Spinal cord (tissue), 10 donors: ENCODE measurements around the gene AKAP13. TPM values are rescaled to one million over a fixed set of nuclear protein-coding genes. Genes with fewer than 3 reads are reported as not detected.

Experiments
- DNase-seq, 6 donors: peaks; one replicate each; pipeline versions ENCODE4 v3.0.0 to v3.0.0-alpha.2; 2013 to 2015; ENCODE audit warnings: low spot score in 6 of 6, low read depth in 4 of 6
- H3K27ac ChIP-seq: one replicate; pipeline ENCODE4 v1.5.1; 2013; ENCODE audit warnings: low read depth, low read length, control low read depth
- H3K27me3 ChIP-seq: one replicate; pipeline ENCODE4 v1.6.1; 2013; ENCODE audit warnings: low read length; ENCODE audit not compliant: control insufficient read depth, insufficient read depth
- H3K36me3 ChIP-seq: one replicate; pipeline ENCODE4 v1.6.1; 2013; ENCODE audit warnings: low read length; ENCODE audit not compliant: control insufficient read depth, insufficient read depth
- H3K4me1 ChIP-seq: one replicate; pipeline ENCODE4 v1.6.1; 2013; ENCODE audit warnings: low read length; ENCODE audit not compliant: control insufficient read depth, insufficient read depth
- H3K4me3 ChIP-seq: one replicate; pipeline ENCODE4 v1.5.1; 2013; ENCODE audit warnings: low read depth, low read length, control low read depth
- H3K9me3 ChIP-seq: one replicate; pipeline ENCODE4 v1.6.1; 2013; ENCODE audit warnings: low read length; ENCODE audit not compliant: control insufficient read depth, insufficient read depth
- WGBS: methylation state at CpG from one replicate; pipeline ENCODE4 v1.1.5; 2013; ENCODE audit warnings: missing lambda C conversion rate; ENCODE audit not compliant: insufficient coverage; 5-methylcytosine and 5-hydroxymethylcytosine counted together
- polyA plus RNA-seq, 2 donors: library from polyadenylated mRNA; unstranded; fragments of 120-200 nt; gene quantifications; one replicate each; pipeline ENCODE4 v1.2.1, GENCODE V29; 2013; ENCODE audit not compliant: insufficient read length in 2 of 2
- total RNA-seq, 2 donors: library from RNA; depleted of rRNA in 1 of 2; stranded (reverse); fragments of 120-200 nt in 1 of 2; fragments of >200 nt in 1 of 2; gene quantifications; one replicate each; pipeline versions ENCODE4 v1.2.3 to v1.2.4, GENCODE V29; 2013 to 2014
- donor health status: healthy.

The AKAP13 gene
- total and polyA plus RNA-seq, 4 donors, result 52.5 to 114 (median 89.2) TPM

DNA sequence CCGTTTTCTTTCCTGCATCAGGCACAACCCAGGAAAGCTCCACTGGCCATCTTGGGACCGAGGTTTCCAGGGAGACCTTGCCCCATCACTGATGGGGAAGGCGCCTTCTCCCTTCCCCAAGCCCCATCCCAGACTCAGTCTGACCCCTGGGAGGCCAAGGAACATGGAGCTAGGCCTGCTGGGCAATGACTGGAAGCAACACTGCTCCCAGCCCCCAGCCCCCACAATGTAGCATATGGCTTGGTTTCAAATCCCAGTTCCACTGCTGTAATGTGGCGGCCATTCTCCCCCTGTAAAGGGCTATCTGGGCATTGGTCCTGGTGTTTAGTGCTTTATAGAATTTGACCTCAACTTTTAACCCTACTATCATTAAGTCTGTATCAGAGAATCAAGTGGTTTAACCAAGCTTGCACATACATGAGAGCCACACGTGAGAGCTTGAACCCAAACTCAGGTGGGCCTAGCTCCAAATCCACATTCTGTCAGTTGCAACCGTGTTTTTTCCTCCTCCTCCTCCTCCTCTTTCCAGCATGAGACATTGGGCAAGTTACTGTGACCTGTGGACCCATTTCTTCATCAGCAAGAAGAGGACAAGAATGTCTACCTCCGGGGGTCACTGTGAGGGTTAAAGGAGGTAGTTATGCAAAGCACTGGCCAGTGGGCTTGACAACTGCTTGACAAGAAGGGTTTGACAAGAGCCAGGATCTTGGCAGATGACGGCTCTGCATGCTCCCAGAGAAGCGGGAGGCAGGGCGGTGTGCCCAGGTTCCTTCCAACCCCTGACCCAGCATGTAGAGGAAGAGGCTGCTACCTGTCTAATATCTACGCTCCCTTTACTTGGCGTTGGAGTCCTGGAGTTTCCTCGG lies 376.9 kb downstream of the AKAP13 start:
- Histone ChIP-seq H3K4me3 (no peak overlapping the region), H3K27ac (no peak overlapping the region), H3K27me3 (no peaks in the 10 kb centered on the region), H3K9me3 (no peaks in the 10 kb centered on the region), H3K4me1 (peaks cover 95% of the 10 kb centered on the region), H3K36me3 (peaks cover 86% of the 10 kb centered on the region)
- DNase-seq, result no peak
- WGBS, result 71% methylated on average over 10 of the region's 13 CpGs

DNA sequence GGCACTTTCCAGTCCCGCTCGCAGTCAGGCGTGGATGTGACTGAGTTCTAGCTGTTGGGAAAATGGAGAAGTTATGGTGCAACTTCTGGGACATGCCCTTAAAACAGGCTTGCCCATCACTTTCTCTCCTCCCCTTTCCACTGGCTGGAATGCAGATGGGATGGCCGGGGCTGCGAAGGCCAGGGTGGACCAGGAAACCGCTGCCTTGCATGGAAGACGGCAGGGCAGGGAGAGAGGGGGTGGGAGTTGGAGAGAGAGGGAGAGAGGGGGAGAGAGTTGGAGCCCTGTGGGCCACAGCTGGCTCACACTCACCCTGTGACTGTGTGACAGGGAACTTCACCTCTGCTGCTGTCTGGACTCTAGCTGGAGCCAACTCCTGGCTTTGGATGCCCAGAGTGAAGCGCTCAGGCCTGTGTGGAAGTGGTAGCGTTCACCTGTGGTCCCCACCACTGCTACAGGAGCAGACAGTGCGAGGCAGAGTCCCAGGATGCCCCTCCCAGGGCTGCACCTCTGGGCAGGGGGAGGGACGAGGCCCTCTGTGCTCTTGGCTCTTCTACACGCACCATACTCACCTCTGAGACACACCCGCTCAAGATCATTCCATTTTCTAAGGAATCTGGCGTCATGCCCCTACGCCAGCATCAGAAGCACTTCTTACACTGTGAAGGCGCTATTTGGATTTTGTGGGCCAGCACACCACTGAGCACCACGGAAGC lies 377.7 kb downstream of the AKAP13 start:
- peaks cover 90% of the 10 kb centered on the region for H3K36me3 ChIP-seq
- WGBS, result 86% methylated on average over 11 of the region's 17 CpGs
- H3K4me1 ChIP-seq, result peaks cover 97% of the 10 kb centered on the region
- DNase-seq, result no peak
- H3K4me3 ChIP-seq, result no peak overlapping the region
- no peaks in the 10 kb centered on the region for H3K9me3 ChIP-seq
- no peak overlapping the region for H3K27ac ChIP-seq
- no peaks in the 10 kb centered on the region for H3K27me3 ChIP-seq

DNA sequence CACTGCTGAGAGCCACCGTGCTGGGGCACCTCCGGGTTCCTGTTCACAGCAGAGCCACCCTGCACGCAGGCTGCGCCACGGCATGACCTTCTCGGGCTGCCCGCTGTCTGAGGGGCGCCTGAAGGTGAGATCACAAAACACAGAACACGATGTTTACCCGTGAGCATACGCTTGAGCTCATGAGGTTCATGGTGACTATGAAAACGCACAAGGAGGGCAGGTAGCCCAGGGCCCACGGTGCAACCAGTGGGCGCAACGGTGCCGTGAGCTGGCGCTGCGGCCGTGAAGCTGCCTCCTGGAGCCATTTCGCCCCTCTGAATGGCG lies 378.2 kb downstream of the AKAP13 start:
- no peak overlapping the region for H3K27ac ChIP-seq
- no peak overlapping the region for H3K4me3 ChIP-seq
- H3K27me3 ChIP-seq, result no peaks in the 10 kb centered on the region
- H3K9me3 ChIP-seq, result no peaks in the 10 kb centered on the region
- peaks cover 91% of the 10 kb centered on the region for H3K36me3 ChIP-seq
- no peak for DNase-seq
- 92% methylated on average over 21 of the region's 21 CpGs for WGBS
- H3K4me1 ChIP-seq, result peaks cover 97% of the 10 kb centered on the region

DNA sequence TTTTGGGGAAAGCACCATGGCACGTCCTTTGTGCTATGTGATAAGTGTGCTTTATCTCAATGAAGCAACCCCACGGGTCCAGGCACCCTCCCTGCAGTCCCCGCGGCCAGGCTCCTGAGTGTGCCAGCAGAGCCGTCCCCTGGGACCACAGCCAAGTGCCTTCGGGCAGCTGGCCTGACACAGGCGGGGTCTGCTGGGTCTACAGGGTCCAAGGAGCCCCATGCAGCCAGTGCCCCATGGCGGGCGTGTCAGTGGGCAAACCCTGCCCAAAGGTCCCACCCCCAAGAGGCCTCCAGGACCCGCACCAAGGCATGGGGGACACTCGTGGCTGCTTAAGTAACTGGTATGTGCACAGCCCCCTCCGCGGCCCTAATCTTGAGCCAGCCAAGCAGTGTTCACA lies 379.0 kb downstream of the AKAP13 start:
- Histone ChIP-seq H3K36me3 (peaks cover 93% of the 10 kb centered on the region), H3K27ac (no peak overlapping the region), H3K4me1 (peaks cover 97% of the 10 kb centered on the region), H3K9me3 (no peaks in the 10 kb centered on the region), H3K27me3 (no peaks in the 10 kb centered on the region), H3K4me3 (no peak overlapping the region)
- WGBS, result 42% methylated on average over 12 of the region's 13 CpGs
- peak in 2 of 6 donors; percentile 63 to 79 for DNase-seq

DNA sequence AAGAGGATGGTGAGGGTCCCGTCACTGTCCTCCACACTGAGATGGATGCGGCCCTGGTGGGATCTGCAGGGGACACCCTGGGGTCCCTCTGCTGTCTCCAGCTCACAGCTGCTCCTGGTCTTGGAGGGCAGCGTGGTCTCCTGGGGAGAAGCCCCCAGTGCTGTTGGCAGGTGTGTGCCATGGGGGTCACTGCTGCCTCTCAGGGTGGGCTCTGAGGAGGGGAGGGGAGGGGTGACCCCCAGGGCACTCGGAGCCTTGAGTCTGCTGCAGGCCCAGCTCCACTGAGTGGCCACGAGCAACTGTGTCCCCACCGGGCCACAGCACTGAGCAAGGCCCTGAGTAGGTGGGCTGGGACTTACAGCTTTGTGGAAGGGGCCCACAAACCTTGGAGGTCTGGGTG lies 379.6 kb downstream of the AKAP13 start:
- no peak for DNase-seq
- no peak overlapping the region for H3K4me3 ChIP-seq
- peaks cover 97% of the 10 kb centered on the region for H3K4me1 ChIP-seq
- H3K36me3 ChIP-seq, result peaks cover 93% of the 10 kb centered on the region
- no peaks in the 10 kb centered on the region for H3K9me3 ChIP-seq
- no peaks in the 10 kb centered on the region for H3K27me3 ChIP-seq
- H3K27ac ChIP-seq, result peak overlapping the region; percentile 15
- WGBS, result 88% methylated on average over 6 of the region's 6 CpGs

DNA sequence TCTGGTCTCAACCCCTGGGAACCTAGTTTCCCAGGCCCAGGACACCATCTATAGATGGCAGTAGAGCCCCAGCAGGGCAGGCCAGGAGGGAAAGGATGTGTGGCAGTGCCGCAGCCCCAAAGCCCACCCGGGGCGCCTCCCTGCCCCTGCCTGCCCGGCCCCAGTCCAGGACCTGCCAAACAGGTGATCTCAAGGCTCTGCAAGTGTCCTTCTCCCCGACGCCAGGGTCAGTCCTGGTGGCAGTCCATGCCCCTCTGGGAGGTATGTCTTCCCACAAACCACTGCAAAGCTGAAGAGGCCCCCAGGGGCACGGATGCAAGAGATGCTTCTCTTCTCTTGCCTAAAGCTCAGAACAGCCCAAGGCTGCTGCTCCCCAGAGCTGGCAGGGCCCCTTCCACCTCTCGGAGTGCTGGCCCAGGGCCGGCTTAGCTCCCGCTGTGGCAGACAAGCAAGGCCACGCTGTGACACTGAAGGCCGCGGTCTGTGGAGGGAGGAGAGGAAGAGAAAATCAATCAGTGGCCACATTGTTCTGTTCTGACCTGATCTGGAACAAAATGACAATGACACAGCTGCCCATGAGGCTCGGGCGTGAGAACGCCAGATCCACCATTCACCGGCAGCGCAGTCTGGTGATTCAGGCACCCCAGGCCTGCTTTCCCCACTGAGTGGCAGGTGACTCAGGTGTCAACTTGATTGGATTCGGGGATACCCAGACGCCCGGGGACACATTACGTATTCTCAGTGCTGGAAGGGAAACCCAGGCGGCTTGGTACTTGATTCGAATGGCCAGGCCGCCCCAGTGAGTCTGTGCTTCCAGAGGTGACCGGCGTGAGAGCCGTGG lies 380.3 kb downstream of the AKAP13 start:
- Histone ChIP-seq H3K36me3 (peaks cover 86% of the 10 kb centered on the region), H3K4me1 (peaks cover 97% of the 10 kb centered on the region), H3K27ac (peak overlapping the region; percentile 15), H3K27me3 (no peaks in the 10 kb centered on the region), H3K9me3 (no peaks in the 10 kb centered on the region), H3K4me3 (no peak overlapping the region)
- WGBS, result 53% methylated on average over 22 of the region's 28 CpGs
- DNase-seq, result no peak

DNA sequence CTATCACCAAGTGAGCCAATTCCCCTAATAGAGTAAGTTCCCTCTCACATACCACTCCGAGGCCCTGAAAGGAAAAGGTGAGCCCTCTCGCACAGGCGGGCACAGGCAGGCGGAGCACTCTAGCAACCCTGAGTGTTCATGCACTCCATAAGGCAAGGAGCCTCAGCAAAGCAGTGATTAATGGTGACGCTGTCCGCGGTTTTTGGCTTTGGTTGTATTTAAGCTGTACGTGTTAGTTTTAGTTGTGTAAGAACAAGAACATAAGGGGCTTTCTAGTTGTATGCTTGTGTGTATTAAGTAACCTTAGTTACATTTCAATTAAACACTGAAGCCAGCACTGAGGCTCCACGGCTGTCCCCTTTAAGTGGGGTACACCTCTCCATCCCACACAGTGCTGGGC lies 381.2 kb downstream of the AKAP13 start:
- H3K4me3 ChIP-seq, result no peak overlapping the region
- peaks cover 77% of the 10 kb centered on the region for H3K36me3 ChIP-seq
- H3K27me3 ChIP-seq, result no peaks in the 10 kb centered on the region
- H3K4me1 ChIP-seq, result peaks cover 97% of the 10 kb centered on the region
- peak in 1 of 6 donors; percentile 37 for DNase-seq
- WGBS, result 38% methylated on average over 1 of the region's 9 CpGs
- H3K27ac ChIP-seq, result peak overlapping the region; percentile 71
- no peaks in the 10 kb centered on the region for H3K9me3 ChIP-seq

DNA sequence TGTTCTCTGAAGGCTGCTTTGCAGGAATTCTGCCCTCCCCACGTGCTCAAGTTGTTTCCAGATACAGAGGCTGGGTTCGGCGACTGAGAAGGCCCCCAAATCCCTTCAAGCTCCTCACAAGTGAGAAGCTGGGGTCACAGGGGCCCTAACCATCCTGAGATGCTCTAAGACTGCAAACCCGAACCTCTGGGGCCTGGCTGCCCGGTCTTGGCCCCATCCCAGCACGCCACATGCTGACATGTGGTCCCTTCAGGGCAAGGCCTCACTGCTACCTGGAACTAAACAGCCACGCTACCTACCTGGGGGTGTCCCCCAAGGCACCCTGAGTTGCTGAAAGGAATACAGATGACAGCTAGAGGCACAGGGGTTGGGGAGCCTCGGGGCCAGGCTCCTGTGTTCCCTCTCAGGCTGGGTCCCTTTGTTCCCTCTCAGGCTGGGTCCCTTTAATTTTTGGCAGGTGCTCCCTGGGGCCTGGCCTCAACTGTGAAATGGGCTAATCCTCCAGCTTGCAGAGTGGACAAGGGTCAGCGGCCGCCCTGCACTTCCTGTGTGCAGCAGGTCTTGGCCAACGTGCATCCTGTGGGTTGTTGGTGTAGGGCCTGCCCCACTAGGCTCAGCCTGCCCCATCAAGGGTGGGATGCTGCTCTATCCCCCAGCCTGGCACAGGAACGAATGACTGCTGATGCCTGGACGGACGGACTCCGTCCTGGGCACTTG lies 381.8 kb downstream of the AKAP13 start:
- no peak overlapping the region for H3K4me3 ChIP-seq
- no peak for DNase-seq
- peaks cover 72% of the 10 kb centered on the region for H3K36me3 ChIP-seq
- peaks cover 97% of the 10 kb centered on the region for H3K4me1 ChIP-seq
- H3K27ac ChIP-seq, result peak overlapping the region; percentile 71
- 64% methylated on average over 15 of the region's 15 CpGs for WGBS
- no peaks in the 10 kb centered on the region for H3K27me3 ChIP-seq
- H3K9me3 ChIP-seq, result no peaks in the 10 kb centered on the region

DNA sequence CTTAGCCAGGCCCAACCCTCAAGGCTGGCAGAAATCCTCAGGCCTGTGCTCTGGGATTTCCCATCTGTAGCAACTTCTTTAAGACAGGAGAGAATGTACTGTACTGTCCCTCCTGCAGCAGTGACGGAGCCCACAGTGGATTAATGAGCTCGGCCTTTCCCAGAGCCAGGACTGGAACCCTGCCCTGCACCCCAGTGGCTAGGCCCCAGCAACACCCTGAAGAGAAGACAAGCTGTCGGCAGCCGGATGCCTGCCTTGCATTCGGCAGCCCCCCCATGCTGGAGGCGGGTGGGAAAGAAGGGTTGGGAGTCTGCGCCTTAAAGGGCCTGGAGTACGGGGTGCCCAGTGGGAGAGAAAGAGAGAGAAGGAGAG lies 382.3 kb downstream of the AKAP13 start:
- Histone ChIP-seq H3K36me3 (peaks cover 72% of the 10 kb centered on the region), H3K9me3 (no peaks in the 10 kb centered on the region), H3K4me3 (no peak overlapping the region), H3K27me3 (no peaks in the 10 kb centered on the region), H3K27ac (peak overlapping the region; percentile 71), H3K4me1 (peaks cover 100% of the 10 kb centered on the region)
- DNase-seq, result peak in 2 of 6 donors; percentile 31 to 78
- WGBS, result 44% methylated on average over 8 of the region's 8 CpGs
